ENCODE measurements around the gene ABCB9. TPM values are rescaled to one million over a fixed set of nuclear protein-coding genes. Genes with fewer than 3 reads are reported as not detected.
"Not testable (repeated sequence)": the region's sequence is repeated elsewhere in the genome, so short reads cannot be mapped to it uniquely, and the experiment has no call there.

The ABCB9 gene
- polyA plus RNA-seq, 4 donors = 5.1 to 6.5 (median 5.7) TPM

- DNase-seq (ENCODE audit: low read depth in 4 of 4, low spot score in 3 of 4) = no peak
Observed at GRCh38 chr12:122903693-122904034, 62.6 kb downstream of the ABCB9 start.

- DNase-seq (ENCODE audit: low read depth in 4 of 4, low spot score in 3 of 4) = no peak
Observed at GRCh38 chr12:122902854-122903692, 63.2 kb downstream of the ABCB9 start.

DNA sequence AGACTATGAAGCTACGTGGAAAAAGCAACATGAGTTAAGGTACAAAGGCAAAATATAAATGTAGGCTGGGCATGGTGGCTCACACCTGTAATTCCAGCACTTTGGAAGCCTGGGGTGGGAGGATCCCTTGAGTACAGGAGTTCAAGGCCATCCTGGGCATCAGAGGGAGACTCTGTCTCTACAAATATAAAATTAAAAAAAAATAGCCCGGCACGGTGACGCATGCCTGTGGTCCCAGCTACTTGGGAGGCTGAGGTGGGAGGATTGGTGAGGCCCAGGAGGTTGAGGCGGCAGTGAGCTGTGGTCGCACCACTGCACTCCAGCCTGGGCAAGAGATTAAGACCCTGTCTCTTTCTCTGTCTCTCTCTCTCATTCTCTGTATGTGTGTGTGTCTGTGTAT lies 66.4 kb downstream of the ABCB9 start:
- DNase-seq (ENCODE audit: low read depth in 4 of 4, low spot score in 3 of 4) = no peak

DNA sequence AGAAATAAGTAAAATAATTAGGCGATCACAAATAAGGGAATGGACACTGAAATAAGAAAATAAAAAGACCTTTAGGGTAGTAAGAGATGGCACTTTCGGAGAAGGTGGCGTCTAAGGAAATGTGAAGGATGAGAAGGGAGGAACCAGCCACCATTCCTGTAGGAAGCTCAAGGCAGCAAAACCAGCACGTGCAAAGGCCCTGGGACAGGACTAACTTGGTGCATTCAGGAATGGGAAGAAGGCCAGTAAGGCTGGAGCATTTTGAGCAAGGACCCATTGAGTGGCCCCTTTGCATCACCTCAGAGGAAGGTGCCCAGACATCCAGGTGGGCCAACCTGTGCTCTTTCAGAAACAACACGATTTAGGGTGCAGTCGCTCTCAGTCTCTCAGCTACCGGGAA lies 69.6 kb downstream of the ABCB9 start:
- no peak for DNase-seq (ENCODE audit: low read depth in 4 of 4, low spot score in 3 of 4)

DNA sequence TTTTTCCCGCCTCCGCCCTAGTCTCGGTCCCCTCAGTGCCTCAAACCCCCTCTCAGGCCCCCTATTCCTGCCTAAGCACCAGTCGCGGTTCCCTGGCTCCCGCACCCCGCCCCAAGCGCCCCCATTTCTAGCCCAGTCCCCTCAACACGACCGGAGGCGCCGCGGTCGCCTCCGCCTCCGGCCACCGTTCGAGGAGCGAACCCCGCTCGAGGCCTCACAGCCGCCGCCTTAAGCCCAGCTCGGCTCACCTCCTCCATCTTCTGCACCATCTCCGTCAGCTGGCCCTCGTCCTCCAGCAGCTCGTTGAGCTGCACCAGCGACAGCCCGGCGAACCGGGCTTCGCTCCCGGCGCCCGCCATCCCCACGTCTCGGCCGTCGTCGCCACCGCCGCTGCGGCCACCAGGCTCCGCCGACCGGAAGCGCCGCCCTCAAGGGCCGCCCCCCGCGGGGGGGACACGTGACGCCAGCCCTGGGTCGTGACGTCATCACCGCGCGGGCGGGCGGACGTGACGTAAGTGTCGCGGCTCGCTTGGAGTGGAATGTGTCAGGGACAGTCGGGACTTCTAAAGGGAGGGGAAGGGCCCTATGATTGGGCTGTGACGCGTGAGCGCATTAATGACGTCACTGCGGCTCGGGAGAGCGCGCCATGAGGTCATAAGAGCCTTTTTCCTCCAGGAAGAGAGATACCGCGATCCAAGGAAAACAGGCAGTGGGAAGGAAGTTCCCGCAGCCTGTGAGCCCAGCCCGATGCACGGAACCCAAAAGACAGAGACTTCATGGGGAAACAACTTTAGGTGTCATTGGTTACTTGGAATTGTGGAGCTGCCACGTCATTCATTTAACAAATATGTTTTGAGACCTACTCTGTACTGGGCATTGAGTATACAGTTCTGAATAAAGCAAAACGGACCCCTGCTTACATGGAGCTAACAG lies 70.3 kb downstream of the ABCB9 start, which contains the start of gene VPS37B:
Gene VPS37B, minus strand, starts transcription at position 421 of the 933 bp plus-strand sequence. Its CDS starts 62 bp downstream, at position 359.
- DNase-seq (ENCODE audit: low read depth in 4 of 4, low spot score in 3 of 4) = peak in 2 of 4 donors; percentile 74 to 82

DNA sequence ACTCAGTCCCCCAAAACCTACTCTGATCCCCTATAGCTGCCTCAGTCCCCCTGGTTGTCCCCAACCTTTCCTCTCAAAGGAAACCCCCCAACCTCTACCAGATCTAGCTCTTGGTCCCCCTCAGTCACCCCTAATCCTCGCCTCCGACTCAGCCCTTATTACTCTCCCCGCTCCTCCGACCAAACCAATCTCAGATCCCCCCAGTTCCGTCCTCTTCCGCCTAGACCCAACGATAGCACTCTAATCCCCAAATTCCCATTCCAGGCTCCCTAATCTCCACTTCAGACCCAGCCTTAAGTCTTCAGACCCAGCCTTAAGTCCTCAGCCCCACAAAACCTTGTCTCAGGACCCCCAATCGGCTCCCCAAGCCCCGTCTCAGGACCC lies 71.0 kb downstream of the ABCB9 start:
- no peak for DNase-seq (ENCODE audit: low read depth in 4 of 4, low spot score in 3 of 4)

DNA sequence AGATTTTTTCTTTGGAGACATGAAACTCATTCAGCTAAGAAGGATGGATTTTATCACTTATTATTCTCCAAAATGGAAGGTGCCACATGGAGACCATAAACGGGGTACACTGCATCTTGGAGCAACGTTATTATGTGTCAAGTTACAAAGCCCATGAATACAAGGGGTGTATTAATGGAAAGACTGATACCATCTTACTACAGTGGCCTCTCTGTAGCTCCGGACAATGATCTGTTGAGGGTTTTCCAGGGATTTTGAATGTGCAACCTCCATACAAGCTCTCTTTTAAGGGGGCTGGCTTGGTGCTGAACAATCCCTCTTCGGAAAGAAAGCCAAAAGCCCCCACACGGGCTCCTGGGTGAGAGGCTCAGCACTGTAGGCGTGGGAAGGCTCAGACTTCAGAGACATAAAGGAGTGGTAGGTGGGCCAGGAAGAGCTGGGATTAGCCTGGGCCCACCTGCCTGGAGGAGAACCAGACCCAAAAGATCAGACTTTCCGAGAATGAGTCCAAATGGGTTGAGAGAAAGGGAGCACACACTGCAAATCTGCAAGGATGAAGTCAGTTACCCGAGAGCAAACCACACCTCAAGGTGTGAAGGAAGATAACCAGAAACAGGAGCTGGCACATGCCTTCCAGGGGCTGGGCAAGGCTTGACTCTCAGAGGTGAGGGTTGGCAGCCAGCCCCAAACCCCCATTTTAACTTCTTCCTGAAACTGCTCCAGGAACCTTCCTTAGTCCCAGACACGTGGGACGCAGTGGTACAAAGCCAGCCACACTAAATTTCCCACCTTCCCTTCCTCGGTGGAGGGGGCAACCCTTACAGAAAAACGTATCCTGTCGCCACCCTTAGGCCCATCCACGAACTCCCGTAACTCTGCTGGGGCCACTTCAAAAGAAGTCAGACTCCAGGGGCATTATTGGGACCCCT lies 71.8 kb downstream of the ABCB9 start:
- no peak for DNase-seq (ENCODE audit: low read depth in 4 of 4, low spot score in 3 of 4)

- no peak for DNase-seq (ENCODE audit: low read depth in 4 of 4, low spot score in 3 of 4)
Observed at GRCh38 chr12:122893208-122894153, 72.8 kb downstream of the ABCB9 start.

DNA sequence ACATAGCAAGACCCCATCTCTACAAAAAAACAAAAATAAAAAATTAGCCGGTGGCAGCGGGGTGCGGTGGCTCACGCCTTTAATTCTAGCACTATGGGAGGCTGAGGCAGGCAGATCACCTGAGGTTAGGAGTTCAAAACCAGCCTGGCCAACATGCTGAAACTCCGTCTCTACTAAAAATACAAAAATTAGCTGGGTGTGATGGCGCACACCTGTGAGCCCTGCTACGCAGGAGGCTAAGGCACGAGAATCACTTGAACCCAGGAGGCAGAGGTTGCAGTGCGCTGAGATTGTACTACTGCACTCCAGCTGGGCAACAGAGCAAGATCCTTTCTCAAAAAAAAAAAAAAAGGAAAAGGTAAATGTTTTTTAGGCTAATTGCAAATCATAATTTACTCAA lies 73.5 kb downstream of the ABCB9 start:
- DNase-seq (ENCODE audit: low read depth in 4 of 4, low spot score in 3 of 4) = not testable (repeated sequence)

GRCh38 chr12:122891661-122892525 lies 74.4 kb downstream of the ABCB9 start:
- DNase-seq (ENCODE audit: low read depth in 4 of 4, low spot score in 3 of 4) = no peak

- DNase-seq (ENCODE audit: low read depth in 4 of 4, low spot score in 3 of 4) = no peak
Observed at GRCh38 chr12:122889761-122890520, 76.3 kb downstream of the ABCB9 start.

GRCh38 chr12:122888232-122888752 lies 78.0 kb downstream of the ABCB9 start:
- no peak for DNase-seq (ENCODE audit: low read depth in 4 of 4, low spot score in 3 of 4)

DNA sequence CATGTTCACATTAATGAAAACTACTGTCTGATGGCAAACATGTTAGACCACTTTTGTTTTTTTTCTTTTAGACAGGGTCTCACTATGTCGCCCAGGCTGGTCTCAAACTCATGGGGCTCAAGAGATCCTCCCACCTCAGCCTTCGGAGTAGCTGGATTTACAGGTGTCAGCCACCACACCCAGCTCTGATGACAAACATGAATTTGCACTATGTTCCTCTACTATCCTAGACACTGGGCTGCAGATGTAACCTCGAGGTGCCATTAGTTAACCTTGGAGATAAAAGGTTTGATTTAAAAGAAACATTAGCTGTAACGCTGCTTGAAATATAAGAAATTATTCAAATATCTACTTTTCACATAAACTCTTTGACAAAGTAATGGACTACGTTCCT lies 78.4 kb downstream of the ABCB9 start:
- DNase-seq (ENCODE audit: low read depth in 4 of 4, low spot score in 3 of 4) = no peak

- DNase-seq (ENCODE audit: low read depth in 4 of 4, low spot score in 3 of 4) = no peak
Observed at GRCh38 chr12:122886851-122887818, 79.1 kb downstream of the ABCB9 start.

DNA sequence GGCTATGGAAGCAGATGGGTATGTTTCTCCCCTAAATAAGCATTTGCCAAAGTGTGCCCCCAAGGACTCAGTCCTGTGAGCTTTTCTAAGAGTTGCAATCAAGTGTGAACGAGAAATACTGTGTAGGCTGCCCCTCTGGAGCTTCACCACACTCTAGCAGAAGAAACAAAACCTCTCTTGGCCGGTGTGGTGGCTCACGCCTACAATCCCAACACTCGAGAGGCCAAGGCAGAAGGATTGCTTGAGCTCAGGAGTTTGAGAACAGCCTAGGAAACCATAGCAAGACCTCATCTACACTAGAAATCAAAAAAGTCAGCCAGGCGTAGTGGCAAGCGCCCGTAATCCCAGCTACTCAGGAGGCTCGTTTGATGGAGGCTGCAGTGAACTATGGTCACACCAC lies 80.1 kb downstream of the ABCB9 start:
- no peak for DNase-seq (ENCODE audit: low read depth in 4 of 4, low spot score in 3 of 4)

- DNase-seq (ENCODE audit: low read depth in 4 of 4, low spot score in 3 of 4) = no peak
Observed at GRCh38 chr12:122884860-122885259, 81.4 kb downstream of the ABCB9 start.

Measured in right renal pelvis (tissue), 4 donors.